Stimulated activated naive CD8-positive, alpha-beta T cell treated with anti-CD3 and anti-CD28 coated beads, Interleukin-15, Interleukin-2, amounts not matched to agents 100 U/mL and 50 U/mL, for 24 hours (primary cell): ENCODE measurements around the gene CAMKK2.
A peak's percentile ranks its signal among the peaks of the same experiment; 100 is the strongest.

Experiments used
- ATAC-seq: fragments of 150-1000 bp; cut with Tn5 transposase; one replicate; pipeline ENCODE4 v1.10.0; 2021
- DNase-seq: peaks from one replicate; pipeline ENCODE4 v3.0.0; 2021

Gene CAMKK2

DNA sequence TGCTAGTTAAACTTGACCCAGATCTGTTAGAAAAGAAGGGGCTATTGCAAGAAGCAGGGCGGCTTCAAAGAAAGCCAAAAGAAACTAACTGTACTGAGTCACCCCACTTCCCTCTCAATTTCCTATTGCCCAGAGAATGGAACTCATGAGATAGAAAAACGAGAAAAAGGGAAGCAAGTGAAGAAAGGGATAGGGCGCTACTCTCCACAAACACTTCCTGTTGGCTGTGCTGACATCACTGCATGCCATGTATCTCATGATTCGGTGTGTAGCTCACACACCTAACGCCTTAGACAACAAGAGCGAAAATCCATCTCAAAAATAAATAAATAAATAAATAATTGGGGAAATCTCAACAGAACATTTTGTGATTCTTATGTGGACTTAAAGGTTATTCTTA lies 99.6 kb downstream of the CAMKK2 start:
- ATAC-seq (peak; percentile 43), DNase-seq (no peak)

DNA sequence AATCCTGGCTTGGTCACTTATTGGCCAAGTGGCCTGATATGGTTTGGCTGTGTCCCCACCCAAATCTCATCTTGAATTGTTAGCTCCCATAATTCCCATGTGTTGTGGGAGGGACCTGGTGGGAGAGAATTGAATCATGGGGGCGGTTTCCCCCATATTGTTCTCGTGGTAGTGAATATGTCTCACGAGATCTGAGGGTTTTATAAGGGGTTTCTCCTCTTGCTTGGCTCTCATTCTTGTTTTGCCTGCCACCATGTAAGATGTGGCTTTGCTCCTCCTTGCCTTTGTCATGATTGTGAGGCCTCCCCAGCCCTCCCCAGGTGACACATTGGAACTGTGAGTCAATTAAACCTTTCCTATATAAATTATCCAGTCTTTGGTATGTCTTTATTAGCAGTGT lies 105.4 kb downstream of the CAMKK2 start:
- ATAC-seq (no peak), DNase-seq (no peak)

DNA sequence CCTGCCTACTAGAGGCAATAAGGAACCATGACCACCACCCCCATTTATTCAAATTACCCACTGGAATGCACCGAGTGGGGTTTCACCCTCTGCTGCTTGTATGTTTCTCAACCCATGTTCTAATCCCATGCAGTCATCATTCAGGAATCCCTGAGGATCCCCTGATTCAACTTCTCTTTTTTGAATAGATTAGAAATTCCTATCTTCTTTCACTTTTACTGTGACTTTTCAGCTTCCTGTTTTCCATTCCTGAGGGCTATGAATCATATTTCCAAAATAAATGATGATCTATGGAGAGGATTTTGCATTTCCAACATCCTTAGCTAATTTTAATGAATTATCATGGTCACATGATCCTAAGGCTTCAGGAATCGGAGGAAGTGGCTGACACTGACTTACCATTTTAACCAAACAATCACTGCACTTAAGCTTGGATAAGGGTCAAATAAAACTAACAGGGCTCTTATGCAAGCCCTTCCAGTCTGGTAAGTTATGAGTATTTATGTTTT lies 105.9 kb downstream of the CAMKK2 start:
- ATAC-seq (no peak), DNase-seq (no peak)

DNA sequence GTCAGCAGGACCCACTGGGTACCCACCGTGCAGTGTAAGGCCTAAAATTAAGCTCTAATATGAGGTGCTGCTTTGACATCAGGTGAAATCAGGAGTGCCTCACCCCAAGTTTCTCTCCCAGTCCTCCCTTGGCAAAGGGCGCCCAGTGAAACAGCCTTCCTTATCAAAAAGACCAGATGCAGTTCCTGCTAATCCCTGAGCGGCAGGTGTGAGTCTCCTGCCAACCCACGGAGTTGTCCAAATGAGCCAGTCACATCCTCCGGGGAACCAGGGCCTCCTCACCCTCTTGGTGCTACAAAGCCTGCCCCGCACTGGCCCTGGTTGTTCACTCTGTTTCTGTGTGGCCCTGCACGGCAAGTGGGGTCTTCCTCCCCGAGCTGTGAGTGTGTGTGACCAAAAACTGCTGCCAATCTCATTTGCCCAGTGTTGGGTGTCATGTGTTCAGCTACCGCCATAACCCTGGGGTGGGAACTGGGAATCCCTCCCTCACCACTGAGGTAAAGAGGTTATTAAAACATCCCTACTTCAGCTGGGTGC lies 106.8 kb downstream of the CAMKK2 start:
- ATAC-seq: no peak
- no peak for DNase-seq

DNA sequence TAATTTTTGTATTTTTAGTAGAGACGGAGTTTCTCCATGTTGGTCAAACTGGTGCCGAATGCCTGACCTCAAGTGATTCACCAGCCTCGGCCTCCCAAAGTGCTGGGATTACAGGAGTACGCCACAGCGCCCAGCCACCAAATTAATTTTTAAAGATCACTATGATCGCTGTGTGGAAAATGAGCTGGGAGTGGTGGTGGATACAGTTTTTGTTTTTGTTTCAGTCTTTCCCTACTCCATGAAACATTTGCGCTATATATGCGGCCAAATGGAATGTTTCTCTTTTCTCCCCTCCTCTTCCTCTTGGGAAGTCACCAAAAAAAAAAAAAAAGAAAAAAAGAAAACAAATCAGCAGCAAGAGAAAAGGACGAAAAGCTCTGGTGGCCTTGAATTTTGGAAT lies 107.4 kb downstream of the CAMKK2 start:
- DNase-seq: no peak
- no peak for ATAC-seq

DNA sequence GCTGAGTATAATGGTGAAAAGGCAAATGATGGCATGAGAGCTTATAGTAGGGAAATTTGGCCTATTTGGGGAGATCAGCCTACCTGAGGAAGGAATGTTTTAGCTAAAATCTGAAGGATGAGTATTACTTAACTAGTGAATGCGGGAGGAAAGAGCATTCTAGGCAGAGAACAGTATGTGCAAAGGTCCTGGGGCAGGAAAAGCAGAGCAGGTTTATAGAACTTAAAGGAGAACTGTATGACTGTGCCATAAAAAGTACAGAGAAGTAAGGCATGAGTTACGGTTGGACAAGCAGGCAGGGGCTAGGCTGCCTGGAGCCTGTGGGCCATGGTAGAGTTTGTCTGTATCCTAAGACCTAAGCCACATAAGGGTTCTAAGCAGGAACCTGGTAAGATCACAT lies 108.3 kb downstream of the CAMKK2 start:
- ATAC-seq: no peak
- DNase-seq: no peak
